Astrocyte of the spinal cord (primary cell): Measurements from ENCODE around the gene ARNT2.

ENCODE experiments used
- DNase-seq: peaks from one replicate; pipeline ENCODE4 v3.0.0; 2011; ENCODE audit warnings: low read depth, low spot score
- H3K4me3 ChIP-seq: 2 replicates; pipeline ENCODE4 v1.5.1; 2011; ENCODE audit warnings: low read depth, mild to moderate bottlenecking, low read length, moderate library complexity
- in situ Hi-C: cut with HindIII; loops from 2 replicates; pipeline ENCODE4 v1.10.0; 2017; ENCODE audit warnings: low sequenced_read_pairs
- TF ChIP-seq, protein P1 (sequence below): IDR thresholded peaks from 2 replicates; pipeline ENCODE4 v1.5.1; 2012; ENCODE audit warnings: low read depth, mild to moderate bottlenecking, low read length, inconsistent platforms

Gene ARNT2

DNA sequence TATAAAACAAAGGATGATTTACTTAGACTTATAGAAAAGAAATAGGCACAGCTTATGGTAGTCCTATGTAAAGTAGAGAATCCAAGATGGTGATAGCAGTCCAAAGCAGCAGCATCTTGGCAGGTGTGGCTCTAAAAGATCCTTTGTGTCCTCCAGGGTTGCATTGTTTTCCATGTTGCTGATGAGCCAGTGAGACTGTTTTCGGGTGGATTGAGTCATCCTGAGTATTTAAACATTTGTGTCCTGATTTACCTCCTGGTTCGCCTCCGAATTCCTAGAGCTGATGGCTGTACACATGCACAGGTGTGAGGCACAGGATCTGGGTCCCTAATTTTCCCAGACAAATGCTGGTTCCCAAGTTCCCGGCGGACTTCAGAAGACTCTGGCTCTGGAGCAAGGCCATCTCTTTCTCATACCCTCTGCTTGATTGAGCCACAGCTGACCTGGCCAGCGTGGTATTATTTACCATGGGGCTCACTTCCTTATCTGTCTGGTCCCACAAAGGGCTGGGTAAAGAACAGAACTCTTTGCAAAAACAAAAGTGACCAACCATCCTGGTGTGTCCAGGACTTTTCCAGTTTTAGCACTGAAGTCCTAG, 51.0 kb downstream of the ARNT2 start:
- in situ Hi-C loops: no loop called here
- no peak overlapping the region for H3K4me3 ChIP-seq
- TF ChIP-seq, protein P1, sequence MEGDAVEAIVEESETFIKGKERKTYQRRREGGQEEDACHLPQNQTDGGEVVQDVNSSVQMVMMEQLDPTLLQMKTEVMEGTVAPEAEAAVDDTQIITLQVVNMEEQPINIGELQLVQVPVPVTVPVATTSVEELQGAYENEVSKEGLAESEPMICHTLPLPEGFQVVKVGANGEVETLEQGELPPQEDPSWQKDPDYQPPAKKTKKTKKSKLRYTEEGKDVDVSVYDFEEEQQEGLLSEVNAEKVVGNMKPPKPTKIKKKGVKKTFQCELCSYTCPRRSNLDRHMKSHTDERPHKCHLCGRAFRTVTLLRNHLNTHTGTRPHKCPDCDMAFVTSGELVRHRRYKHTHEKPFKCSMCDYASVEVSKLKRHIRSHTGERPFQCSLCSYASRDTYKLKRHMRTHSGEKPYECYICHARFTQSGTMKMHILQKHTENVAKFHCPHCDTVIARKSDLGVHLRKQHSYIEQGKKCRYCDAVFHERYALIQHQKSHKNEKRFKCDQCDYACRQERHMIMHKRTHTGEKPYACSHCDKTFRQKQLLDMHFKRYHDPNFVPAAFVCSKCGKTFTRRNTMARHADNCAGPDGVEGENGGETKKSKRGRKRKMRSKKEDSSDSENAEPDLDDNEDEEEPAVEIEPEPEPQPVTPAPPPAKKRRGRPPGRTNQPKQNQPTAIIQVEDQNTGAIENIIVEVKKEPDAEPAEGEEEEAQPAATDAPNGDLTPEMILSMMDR: no peak
- DNase-seq: no peak

DNA sequence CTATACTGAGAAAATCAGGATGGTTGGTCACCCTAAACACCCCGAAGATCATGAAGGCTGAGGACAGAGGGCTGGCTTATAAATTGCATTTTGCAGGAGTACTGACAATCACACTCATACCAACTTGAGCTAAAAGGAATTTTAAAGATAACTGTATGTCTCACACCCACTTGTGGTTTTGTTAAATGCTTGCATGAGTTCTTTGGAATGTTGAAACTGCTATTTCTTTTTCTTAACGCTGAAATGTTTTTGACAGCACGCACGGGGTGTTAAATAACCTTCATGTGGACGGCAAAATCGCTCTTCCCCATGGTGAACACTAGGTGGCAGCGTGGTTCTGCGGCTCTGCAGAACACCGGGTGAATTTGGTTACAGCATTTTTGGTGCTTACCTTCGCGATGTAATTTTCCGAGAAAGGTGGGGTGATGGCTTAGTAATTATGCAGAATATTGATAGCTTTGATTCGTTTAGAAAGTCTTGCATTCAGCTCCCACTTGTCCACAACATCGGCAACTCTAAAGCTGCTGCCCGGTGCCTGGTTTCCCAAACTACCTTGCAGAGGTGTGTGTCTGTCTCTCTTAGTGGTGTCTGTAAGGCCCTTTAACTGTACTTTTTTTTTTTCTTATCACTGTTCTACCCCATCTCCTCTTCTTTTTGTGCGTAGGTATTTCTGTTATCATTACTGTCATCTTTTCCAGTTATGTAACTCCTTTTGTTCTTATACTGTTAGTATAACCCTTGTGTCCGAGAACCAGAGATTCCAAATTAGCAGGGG, 51.7 kb downstream of the ARNT2 start:
- no peak overlapping the region for H3K4me3 ChIP-seq
- DNase-seq: peak; percentile 90
- TF ChIP-seq, protein P1: peak; percentile 91
- in situ Hi-C loops: no loop called here

DNA sequence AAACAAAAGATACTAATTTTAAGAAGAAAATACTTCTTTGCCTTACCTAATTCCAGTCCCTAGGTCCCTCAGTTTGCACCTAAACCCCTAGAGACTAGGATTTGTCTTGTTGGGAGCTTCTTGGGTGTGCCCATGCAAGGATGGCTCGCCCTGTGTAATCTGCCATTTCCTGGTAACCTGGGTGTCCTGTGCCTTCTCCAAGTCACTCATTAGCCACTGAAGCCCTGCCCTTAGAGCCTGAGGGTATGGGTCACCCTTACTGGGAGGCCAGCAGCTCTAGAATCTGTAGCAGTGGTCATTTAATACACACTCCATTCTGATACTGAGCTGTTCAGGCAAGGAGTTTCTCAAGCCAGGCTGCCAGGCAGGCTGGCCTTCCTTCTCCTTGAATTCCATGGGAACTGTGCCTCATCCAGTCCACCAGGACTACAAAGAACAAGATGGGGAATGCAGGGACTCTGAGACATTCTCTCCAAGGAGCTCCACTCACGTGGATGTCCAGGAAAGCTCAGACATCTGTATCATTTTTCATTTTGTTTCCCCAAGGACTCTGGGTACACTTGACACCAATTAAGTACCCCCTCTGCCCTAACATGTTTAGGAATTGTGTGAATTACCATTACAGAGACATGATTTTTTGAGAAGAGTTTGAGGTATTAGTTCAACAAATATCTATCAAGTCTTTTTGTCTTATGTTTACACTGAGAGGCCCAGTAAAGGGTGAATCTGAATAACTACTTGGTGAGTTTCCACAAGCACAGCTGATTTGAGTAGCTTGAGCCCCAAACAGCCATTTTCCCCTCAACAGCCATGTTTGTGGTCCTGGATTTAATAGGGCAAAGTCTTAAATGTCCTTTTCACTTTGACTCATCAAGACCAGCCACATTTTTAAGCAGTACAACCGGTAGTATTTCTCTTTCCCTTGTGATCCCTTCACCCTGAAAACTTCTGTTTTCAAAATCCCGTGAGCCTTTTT, 52.6 kb downstream of the ARNT2 start:
- DNase-seq: no peak
- TF ChIP-seq, protein P1: no peak
- no peak overlapping the region for H3K4me3 ChIP-seq
- in situ Hi-C loops: no loop called here

DNA sequence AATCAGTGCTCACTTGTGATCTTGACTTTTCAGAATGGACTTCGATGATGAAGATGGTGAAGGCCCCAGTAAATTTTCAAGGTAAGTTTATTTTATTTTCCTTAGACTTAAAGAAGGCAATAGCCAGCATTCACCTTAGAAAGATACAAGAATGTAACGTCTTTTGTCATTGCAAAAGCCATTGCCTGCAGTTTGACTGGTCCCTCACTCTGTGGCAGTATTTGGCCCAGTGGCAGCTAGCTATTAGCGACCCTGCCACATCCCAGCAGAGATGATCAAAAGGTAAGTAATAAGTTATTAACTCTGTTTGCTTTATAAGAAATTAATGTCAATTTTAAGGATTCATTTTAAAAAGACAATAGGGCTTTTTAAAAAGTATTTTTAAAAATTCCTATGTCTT, 53.7 kb downstream of the ARNT2 start:
- DNase-seq: no peak
- TF ChIP-seq, protein P1: no peak
- H3K4me3 ChIP-seq: no peak overlapping the region
- in situ Hi-C loops: no loop called here

DNA sequence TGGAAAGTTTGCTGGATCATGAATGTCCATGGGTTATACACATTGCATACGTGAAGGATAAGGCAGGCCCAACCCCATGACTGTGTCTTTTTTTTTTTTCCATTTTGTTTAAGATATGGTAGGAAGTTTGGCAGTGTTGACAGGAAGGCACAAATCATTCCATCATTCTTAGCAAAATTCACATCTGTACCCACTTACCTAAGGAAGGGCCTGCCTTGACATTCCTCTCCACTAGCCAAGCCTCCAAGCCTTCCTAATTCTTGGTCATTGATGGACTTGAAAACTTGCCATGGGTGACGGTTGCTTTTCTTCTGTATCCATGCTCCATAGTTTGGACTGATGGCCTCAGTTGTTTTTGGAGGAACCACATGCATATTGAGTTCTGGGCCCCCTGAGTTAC, 54.4 kb downstream of the ARNT2 start:
- TF ChIP-seq, protein P1: no peak
- in situ Hi-C loops: no loop called here
- no peak overlapping the region for H3K4me3 ChIP-seq
- no peak for DNase-seq

DNA sequence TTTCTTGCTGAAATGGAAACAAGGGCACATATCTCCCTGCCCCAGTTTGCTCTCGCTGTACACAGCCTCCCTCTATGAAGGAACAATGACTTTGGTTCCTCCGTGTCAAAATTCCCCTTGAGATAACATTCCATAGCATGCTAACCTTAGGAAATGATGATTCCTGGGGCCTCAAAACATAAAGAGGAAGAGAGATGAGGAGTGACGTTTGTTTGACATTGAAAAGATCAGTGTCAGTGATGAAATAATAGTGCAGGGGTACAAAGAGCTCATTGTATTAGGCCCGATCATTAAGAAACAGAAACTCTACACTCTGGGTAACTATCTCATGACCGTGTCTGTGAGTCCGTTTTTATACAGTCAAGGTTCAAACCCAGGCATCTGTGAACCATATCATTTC, 55.2 kb downstream of the ARNT2 start:
- H3K4me3 ChIP-seq: no peak overlapping the region
- in situ Hi-C loops: no loop called here
- no peak for DNase-seq
- TF ChIP-seq, protein P1: no peak
